PC-9 (cell line): ENCODE measurements around the gene AHDC1. TPM values are rescaled to one million over a fixed set of nuclear protein-coding genes. Genes with fewer than 3 reads are reported as not detected.
"Not testable (repeated sequence)": the region's sequence is repeated elsewhere in the genome, so short reads cannot be mapped to it uniquely, and the experiment has no call there.

Source experiments
- BruUV-seq: library from RNA; stranded (reverse); fragments of 400-500 nt; replicated peaks from 2 replicates; lab custom pipeline; 2021; lab: Mats Ljungman, UMichigan
- CTCF ChIA-PET: fragments of 300-600 bp; sonication (Branson Sonifier 250); formaldehyde crosslinking; loops from one replicate; lab custom pipeline; 2022; ENCODE audit warnings: antibody characterized with exemption; lab: Charles Lee
- POLR2A ChIA-PET: fragments of 300-600 bp; sonication (Branson Sonifier 250); formaldehyde crosslinking; loops from one replicate; lab custom pipeline; 2022; ENCODE audit warnings: antibody characterized with exemption; ENCODE audit not compliant: unreplicated experiment; lab: Charles Lee
- DNase-seq, 2 experiments: peaks; one replicate each; pipeline versions ENCODE4 v3.0.0 to v3.0.0-alpha.2; 2015 to 2022; ENCODE audit warnings: mixed read lengths in 1 of 2
- H2AFZ ChIP-seq: fragments of 200-600 bp; sonication (generic); 2 replicates; pipeline ENCODE4 v1.8.1; 2017; ENCODE audit warnings: antibody characterized with exemption
- H3F3A ChIP-seq: fragments of 200-600 bp; sonication (generic); 2 replicates; pipeline ENCODE4 v1.8.1; 2017; ENCODE audit warnings: antibody characterized with exemption, mild to moderate bottlenecking, low read depth; ENCODE audit not compliant: insufficient read depth
- H3K27ac ChIP-seq: fragments of 200-600 bp; sonication (generic); 2 replicates; pipeline ENCODE4 v1.6.1; 2016; ENCODE audit warnings: mixed run types
- H3K27me3 ChIP-seq: fragments of 200-600 bp; sonication (generic); 2 replicates; pipeline ENCODE4 v1.6.1; 2016; ENCODE audit warnings: low read depth, mixed run types; ENCODE audit not compliant: insufficient read depth
- H3K36me3 ChIP-seq: fragments of 200-600 bp; sonication (generic); 2 replicates; pipeline ENCODE4 v1.6.1; 2016; ENCODE audit warnings: low read depth, mixed run types
- H3K4me1 ChIP-seq: fragments of 200-600 bp; sonication (generic); replicated peaks from 2 replicates; pipeline ENCODE4 v1.6.1; 2016; ENCODE audit warnings: mixed run types; ENCODE audit not compliant: insufficient read depth
- H3K4me2 ChIP-seq: fragments of 200-600 bp; sonication (generic); 2 replicates; pipeline ENCODE4 v1.6.1; 2017; ENCODE audit warnings: mixed run types
- H3K4me3 ChIP-seq: fragments of 200-600 bp; sonication (generic); 2 replicates; pipeline ENCODE4 v1.6.1; 2016; ENCODE audit warnings: mixed run types
- H3K79me2 ChIP-seq: fragments of 200-600 bp; sonication (generic); 2 replicates; pipeline ENCODE4 v1.6.1; 2017; ENCODE audit warnings: low read depth, mixed run types
- H3K9me2 ChIP-seq: fragments of 200-600 bp; sonication (generic); 2 replicates; pipeline ENCODE4 v1.8.1; 2017; ENCODE audit warnings: mild to moderate bottlenecking; ENCODE audit not compliant: insufficient read depth
- H3K9me3 ChIP-seq: fragments of 200-600 bp; sonication (generic); 2 replicates; pipeline ENCODE4 v1.8.1; 2016; ENCODE audit warnings: low read depth; ENCODE audit not compliant: insufficient read depth
- H4K20me1 ChIP-seq: fragments of 200-600 bp; sonication (generic); 2 replicates; pipeline ENCODE4 v1.8.1; 2017; ENCODE audit not compliant: insufficient read depth
- CTCF ChIP-seq: fragments of 200-600 bp; sonication (generic); conservative IDR thresholded peaks from 2 replicates; pipeline ENCODE4 v1.6.1; 2017; ENCODE audit warnings: mixed run types, antibody characterized with exemption, mild to moderate bottlenecking, moderate library complexity
- EZH2 ChIP-seq: fragments of 200-600 bp; sonication (generic); IDR thresholded peaks from 2 replicates; pipeline ENCODE4 v1.8.0; 2017; ENCODE audit warnings: antibody characterized with exemption, low read depth
- intact Hi-C: fragments of 100-400 bp; cut with micrococcal nuclease; formaldehyde crosslinking; loops from one replicate; pipeline ENCODE4 v1.10.0; 2022; ENCODE audit not compliant: unreplicated experiment
- total RNA-seq: library from RNA; stranded (reverse); gene quantifications from 2 replicates; pipeline ENCODE4 v1.2.3, GENCODE V29; 2021

AHDC1 gene
- total RNA-seq, 1 experiment from 2014 or later = 48.8 TPM

- DNase-seq = no peak
- intact Hi-C loops = loop anchor here (5.0 kb wide), 1 partner anchor 158 kb away; no protein-coding TSS in a partner anchor
- no peaks in the 10 kb centered on the region for H4K20me1 ChIP-seq
- BruUV-seq = no TSS peak
- H3K36me3 ChIP-seq = no peaks in the 10 kb centered on the region
- no peaks in the 10 kb centered on the region for H3K9me2 ChIP-seq
- no peaks in the 10 kb centered on the region for H3K9me3 ChIP-seq
- no peaks in the 10 kb centered on the region for H3K27me3 ChIP-seq
- H3K4me3 ChIP-seq = no peak overlapping the region
- H3K4me1 ChIP-seq = peaks cover 22% of the 10 kb centered on the region
- ChIA-PET CTCF (no interaction called here), POLR2A (no interaction called here)
- H3K79me2 ChIP-seq = no peaks in the 10 kb centered on the region
- H3K4me2 ChIP-seq = no peak overlapping the region
- H3K27ac ChIP-seq = no peak overlapping the region
- no peak for TF ChIP-seq CTCF
- no peak for TF ChIP-seq EZH2
- peaks cover 23% of the 10 kb centered on the region for H3F3A ChIP-seq
- no peak overlapping the region for H2AFZ ChIP-seq
Measured at GRCh38 chr1:27554759-27555699, 48.9 kb downstream of the AHDC1 start.

GRCh38 chr1:27554293-27554692, 49.7 kb downstream of the AHDC1 start:
- Histone ChIP-seq H3K27me3 (no peaks in the 10 kb centered on the region), H3K36me3 (no peaks in the 10 kb centered on the region), H2AFZ (no peak overlapping the region), H3K9me3 (no peaks in the 10 kb centered on the region), H3K27ac (no peak overlapping the region), H3F3A (peaks cover 19% of the 10 kb centered on the region), H3K4me3 (no peak overlapping the region), H3K79me2 (no peaks in the 10 kb centered on the region), H3K4me2 (no peak overlapping the region), H3K4me1 (peaks cover 22% of the 10 kb centered on the region), H3K9me2 (no peaks in the 10 kb centered on the region), H4K20me1 (no peaks in the 10 kb centered on the region)
- POLR2A ChIA-PET = no interaction called here
- intact Hi-C loops = no loop called here
- CTCF ChIA-PET = no interaction called here
- DNase-seq = no peak
- no TSS peak for BruUV-seq
- TF ChIP-seq CTCF = no peak
- TF ChIP-seq EZH2 = no peak

GRCh38 chr1:27553823-27554222, 50.1 kb downstream of the AHDC1 start:
- H3K9me3 ChIP-seq, H3K36me3 ChIP-seq, DNase-seq, H3K9me2 ChIP-seq, BruUV-seq, CTCF ChIA-PET, H2AFZ ChIP-seq, POLR2A ChIA-PET, H4K20me1 ChIP-seq, H3K79me2 ChIP-seq, H3K27ac ChIP-seq, H3K4me2 ChIP-seq, H3K27me3 ChIP-seq, intact Hi-C loops, H3K4me3 ChIP-seq: not testable (repeated sequence)
- H3K4me1 ChIP-seq = peaks cover 21% of the 10 kb centered on the region
- peaks cover 14% of the 10 kb centered on the region for H3F3A ChIP-seq
